Embryonic facial prominence (tissue), 1 donor: ENCODE data around the gene ZNF605.
"Not testable (repeated sequence)": the region's sequence is repeated elsewhere in the genome, so short reads cannot be mapped to it uniquely, and the experiment has no call there.

ENCODE experiments used
- DNase-seq: peaks from one replicate; pipeline ENCODE4 v3.0.0-alpha.2; 2016; ENCODE audit errors: extremely low spot score

Gene ZNF605

DNA sequence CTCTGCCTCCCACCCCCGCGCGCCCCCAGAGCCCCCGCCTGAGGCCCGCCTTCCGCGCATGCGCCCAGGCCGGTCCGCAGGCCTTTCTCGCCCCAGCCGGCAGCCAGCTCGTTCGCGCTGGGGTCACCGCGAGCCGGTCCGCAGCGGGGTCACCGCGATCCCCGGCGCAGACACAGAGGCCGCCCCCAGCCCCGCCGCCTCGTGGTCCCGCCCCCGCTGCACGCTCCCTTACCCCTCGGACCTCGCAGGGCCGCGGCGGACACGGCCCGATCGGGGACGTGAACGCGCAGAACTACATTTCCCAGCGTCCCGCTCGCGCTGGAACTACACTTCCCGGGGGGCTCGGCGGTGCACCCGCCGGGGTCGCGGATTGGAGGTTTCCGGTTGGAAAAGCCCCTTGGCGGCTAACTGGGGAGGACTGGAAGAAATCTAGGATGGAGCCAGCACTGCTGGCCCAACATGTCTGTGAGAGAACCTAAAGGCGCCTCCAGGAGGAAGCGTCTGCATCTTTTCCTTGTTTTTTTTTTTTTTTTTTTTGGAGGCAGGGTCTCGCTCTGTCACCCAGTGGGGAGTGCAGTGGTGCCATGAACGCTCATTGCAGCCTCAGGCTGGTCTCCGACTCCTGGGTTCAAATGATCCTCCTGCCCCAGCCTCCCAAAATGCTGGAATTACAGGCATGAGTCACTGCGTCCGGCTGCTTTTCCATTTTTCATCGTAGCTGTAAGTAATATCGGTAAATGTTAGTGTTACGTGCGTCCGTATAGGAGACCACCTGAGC is at the start of gene ZNF605:
TSS of gene ZNF605 (minus strand) at position 296 of the 778 bp plus-strand sequence. CDS start 10,671 bp downstream, outside the sequence.
- peak; percentile 84 for DNase-seq

DNA sequence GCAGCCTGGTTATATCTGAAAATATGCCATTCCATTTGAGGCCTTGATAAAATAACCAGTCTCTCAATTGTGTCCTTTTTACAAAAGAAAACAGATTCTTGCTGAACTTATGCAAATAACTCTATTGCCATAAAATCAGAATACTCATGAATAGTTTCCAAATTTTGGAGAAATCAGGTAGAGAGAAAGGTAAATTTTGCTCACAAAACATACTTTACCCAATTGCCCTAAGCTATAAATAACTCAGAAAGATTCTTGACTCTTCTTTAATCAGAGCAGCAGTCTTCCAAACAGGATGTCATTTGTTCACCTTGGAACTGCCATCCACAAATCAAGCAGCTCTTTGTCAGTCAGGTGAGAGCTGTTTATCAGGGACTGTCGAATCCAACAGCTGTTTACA is 42.6 kb upstream of the ZNF605 start:
- no peak for DNase-seq

- DNase-seq: no peak
These were observed 30.7 kb upstream of the ZNF605 start for GRCh38 chr12:132986885-132987225.

GRCh38 chr12:132986001-132986884 is 30.1 kb upstream of the ZNF605 start, which contains the start of gene ZNF26:
TSS of gene ZNF26 (plus strand) at chr12:132986367. CDS start at chr12:132986841, 474 bp downstream.
- DNase-seq: peak; percentile 88

DNA sequence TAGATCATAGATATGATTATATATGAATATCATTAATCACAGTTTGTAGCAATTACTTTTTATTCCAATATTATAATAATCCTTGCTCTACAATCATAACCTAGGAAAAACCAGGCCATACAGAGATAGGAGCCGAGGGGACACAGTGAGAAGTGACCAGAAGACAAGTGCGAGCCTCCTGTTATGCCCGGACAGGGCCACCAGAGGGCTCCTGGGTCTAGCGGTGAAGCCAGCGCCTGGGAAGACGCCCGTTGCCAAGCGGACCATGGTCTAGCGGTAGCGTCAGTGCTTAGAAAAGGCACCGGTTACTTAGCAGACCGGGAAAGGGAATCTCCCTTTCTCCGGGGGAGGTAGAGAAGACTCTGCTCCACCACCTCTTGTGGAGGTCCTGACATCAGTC is 20.8 kb upstream of the ZNF605 start:
- DNase-seq: not testable (repeated sequence)

DNA sequence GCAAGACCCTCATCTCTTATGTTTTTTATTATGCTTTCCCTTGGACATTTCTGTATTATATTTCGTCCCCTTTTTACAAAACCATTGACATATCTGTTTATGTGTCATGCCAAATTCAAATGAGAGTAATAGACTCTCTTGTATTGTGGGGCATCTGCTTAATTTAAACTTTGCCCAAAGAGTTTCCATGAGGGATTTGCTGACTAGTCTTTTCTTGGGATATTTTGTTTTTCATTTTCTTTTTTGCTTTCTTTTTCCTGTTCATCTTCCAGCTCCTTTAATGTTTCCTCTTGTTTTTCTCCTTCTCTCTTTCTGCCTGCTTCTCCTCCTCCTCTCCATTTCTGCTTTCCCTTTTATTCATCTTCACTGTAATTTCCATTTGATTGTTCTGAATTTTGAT is 16.3 kb upstream of the ZNF605 start:
- DNase-seq: no peak

GRCh38 chr12:132967736-132968135 is 11.6 kb upstream of the ZNF605 start:
- DNase-seq: no peak

DNA sequence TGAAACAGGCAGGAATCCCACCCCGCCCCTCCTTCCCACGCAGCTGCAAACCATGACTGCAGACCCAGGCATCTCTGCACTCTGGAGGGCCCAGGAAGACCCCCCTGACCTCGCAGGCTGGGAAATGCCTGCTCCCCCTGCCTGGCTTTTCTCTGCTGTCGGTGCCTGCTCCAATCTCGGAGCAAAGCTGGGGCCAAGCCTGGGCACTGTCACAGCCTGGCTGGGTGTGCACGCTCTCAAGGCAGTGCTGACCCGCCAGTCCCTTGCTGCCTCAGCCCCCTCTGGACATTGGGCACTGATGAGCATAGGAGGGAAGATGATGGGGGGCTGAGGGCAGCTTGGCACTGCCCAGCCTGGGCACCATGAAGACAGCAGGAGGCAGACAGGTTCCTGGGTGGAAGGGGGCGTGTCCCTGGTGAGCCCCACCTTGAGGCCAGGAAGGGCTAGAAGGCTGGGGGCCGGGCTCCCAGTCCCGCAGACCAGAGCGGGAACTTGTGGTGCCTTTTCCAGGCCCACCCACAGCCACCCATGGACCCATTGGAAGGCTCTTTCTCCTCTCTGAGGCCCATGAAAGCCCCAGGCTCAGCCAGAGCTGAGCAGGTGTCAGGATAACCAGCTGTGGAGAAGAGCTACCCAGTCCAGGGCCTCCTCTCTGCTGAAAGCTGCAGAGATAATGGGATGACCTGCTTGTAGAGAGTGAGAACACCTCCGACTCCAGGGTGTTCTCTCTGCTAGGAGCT is 10.7 kb upstream of the ZNF605 start:
- DNase-seq: no peak

DNA sequence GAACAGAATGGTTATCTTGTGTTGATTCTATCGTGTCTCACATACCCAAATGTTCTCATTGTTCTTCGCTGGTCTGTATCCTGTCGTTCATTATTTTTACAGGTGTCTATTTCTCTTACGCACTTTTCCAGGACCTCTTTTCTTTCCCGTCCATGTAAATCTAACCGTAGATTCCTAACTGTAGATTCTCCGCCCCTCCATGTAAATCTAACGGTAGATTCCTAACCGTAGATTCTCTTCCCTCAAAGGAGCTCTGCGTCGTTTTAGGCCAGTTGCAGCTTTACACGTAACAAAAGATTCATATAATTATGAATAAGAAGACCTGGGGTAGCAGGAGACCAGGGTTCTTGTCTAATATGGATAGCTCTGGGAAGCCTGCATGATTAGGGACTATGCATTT is 9.7 kb upstream of the ZNF605 start:
- DNase-seq: no peak

DNA sequence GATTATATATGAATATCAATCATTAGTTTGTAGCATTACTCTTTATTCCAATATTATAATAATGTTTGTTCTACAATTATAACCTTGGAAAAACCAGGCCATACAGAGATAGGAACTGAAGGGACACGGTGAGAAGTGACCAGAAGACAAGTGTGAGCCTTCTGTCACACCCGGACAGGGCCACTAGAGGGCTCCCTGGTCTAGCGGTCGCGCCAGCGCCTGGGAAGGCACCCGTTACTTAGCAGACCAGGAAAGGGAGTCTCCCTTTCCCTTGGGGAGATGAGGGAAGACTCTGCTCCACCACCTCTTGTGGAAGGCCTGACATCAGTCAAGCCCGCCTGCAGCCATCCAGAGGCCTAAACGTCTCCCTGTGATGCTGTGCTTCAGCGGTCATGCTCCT is 7.8 kb upstream of the ZNF605 start:
- not testable (repeated sequence) for DNase-seq

DNA sequence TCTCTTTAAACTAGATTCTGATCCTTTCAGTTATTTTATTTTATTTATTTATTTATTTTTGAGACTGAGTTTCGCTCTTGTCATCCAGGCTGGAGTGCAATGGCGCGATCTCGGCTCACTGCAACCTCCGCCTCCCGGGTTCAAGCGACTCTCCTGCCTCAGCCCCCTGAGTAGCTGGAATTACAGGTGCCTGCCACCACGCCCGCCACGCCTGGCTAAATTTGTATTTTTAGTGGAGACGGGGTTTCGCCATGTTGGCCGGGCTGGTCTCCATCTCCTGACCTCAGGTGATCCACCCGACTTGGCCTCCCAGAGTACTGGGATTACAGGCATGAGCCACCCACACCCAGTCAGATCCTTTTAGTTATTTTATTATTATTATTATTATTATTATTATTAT is 5.7 kb upstream of the ZNF605 start:
- not testable (repeated sequence) for DNase-seq

- DNase-seq: no peak
These were observed 754 bp downstream of the ZNF605 start for GRCh38 chr12:132955094-132956010.

DNA sequence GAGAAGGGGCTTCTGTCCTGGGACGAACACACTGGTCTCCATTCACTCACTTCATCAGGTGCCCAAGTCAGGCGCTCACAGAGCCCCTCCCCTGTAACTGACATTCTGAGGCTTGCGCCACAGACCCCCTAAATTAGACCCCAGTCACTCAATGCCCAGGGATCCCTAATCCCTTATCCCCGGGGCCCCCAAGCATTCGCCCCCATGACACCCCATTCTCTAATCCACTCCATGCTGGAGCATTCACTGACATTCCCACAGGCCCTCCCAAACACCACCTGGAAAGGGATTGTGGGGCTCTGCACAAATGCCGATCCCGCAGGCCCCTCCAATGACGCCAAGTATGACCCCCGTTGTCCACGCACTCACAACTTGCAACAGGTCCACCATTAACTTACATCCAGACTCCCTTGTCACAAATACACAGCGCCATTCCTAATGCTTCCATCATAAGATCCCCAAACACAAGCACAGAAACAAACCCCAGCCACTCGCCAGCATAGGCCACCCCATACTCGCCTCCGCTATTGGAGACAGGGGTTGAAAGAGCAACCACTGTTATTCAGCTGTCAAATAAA is 1.5 kb downstream of the ZNF605 start:
- DNase-seq: no peak

DNA sequence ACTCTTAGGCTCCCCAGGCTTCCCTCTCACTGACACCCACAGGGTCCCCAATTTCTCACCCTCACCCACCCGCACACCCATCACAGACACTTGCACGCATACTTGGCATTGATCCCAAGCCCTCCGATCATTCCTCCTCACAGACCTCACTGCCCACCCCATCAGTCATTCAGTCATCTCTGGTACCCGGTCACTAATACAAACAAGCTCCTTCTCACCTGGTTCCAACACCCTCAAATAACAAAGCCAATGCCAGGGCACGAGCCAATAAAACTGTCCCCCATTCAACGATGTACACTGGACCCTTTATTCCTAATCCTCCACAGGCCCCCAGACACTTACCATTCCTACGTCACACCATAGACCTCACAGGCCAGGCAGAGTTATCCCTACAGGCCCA is 2.3 kb downstream of the ZNF605 start:
- no peak for DNase-seq

DNA sequence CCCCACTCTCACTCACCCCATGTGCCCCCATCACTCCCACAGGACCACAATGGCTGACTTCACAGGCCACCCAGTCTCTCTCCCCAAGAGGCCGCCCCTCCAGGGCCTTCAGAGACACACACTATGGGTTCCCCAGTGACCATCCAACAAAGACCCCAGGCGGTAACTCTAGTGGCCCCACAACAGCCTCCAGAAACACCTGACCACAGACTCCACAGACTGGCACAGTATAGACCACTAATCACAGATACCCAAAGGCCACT is 3.0 kb downstream of the ZNF605 start:
- no peak for DNase-seq

GRCh38 chr12:132952371-132953162 is 3.5 kb downstream of the ZNF605 start:
- DNase-seq: no peak

- no peak for DNase-seq
These were observed 4.5 kb downstream of the ZNF605 start for GRCh38 chr12:132951649-132952048.

- no peak for DNase-seq
These were observed 5.1 kb downstream of the ZNF605 start for GRCh38 chr12:132950844-132951535.
